Nephron progenitor cell (in vitro differentiated cells): ENCODE measurements around the gene TMEM62.

Source experiments
- DNase-seq: peaks from one replicate; pipeline ENCODE4 v3.0.0; 2021
- H3K27ac Mint-ChIP-seq: 2 replicates; pipeline ENCODE4 v1.8.0; 2021; ENCODE audit warnings: mild to moderate bottlenecking, moderate library complexity, mixed read lengths
- H3K27me3 Mint-ChIP-seq: 2 replicates; pipeline ENCODE4 v1.8.0; 2021; ENCODE audit warnings: mild to moderate bottlenecking, low read depth, mixed read lengths; ENCODE audit not compliant: poor library complexity
- H3K36me3 Mint-ChIP-seq: 2 replicates; pipeline ENCODE4 v1.8.0; 2021; ENCODE audit warnings: low read depth, mixed read lengths
- H3K4me1 Mint-ChIP-seq: 2 replicates; pipeline ENCODE4 v1.8.0; 2021; ENCODE audit warnings: mixed read lengths
- H3K4me3 Mint-ChIP-seq: 2 replicates; pipeline ENCODE4 v1.8.0; 2021; ENCODE audit warnings: mild to moderate bottlenecking, moderate library complexity, mixed read lengths
- H3K9me3 Mint-ChIP-seq: 2 replicates; pipeline ENCODE4 v1.8.0; 2021; ENCODE audit warnings: mild to moderate bottlenecking, moderate library complexity, mixed read lengths
- CTCF ChIP-seq: fragments of 200-600 bp; sonication (generic); IDR thresholded peaks from 2 replicates; pipeline ENCODE4 v1.5.0; 2021; ENCODE audit warnings: antibody characterized with exemption

TMEM62 gene

GRCh38 chr15:43106486-43106829 is 26.9 kb upstream of the TMEM62 start:
- peak overlapping the region; percentile 93 for H3K4me3 Mint-ChIP-seq

GRCh38 chr15:43107751-43108150 is 25.6 kb upstream of the TMEM62 start:
- no peak overlapping the region for H3K27ac Mint-ChIP-seq
- no peaks in the 10 kb centered on the region for H3K9me3 Mint-ChIP-seq
- no peak for DNase-seq
- peaks cover 17% of the 10 kb centered on the region for H3K36me3 Mint-ChIP-seq
- TF ChIP-seq CTCF = no peak
- H3K4me1 Mint-ChIP-seq = peaks cover 40% of the 10 kb centered on the region
- H3K27me3 Mint-ChIP-seq = peaks cover 47% of the 10 kb centered on the region
- no peak overlapping the region for H3K4me3 Mint-ChIP-seq

More at GRCh38 chr15:43106486-43106829, 26.9 kb upstream of the TMEM62 start:
- Mint-ChIP-seq H3K9me3 (no peaks in the 10 kb centered on the region), H3K27me3 (peaks cover 34% of the 10 kb centered on the region), H3K27ac (peak overlapping the region; percentile 95), H3K4me1 (peaks cover 50% of the 10 kb centered on the region), H3K36me3 (peaks cover 27% of the 10 kb centered on the region)
- no peak for TF ChIP-seq CTCF
- DNase-seq = no peak

DNA sequence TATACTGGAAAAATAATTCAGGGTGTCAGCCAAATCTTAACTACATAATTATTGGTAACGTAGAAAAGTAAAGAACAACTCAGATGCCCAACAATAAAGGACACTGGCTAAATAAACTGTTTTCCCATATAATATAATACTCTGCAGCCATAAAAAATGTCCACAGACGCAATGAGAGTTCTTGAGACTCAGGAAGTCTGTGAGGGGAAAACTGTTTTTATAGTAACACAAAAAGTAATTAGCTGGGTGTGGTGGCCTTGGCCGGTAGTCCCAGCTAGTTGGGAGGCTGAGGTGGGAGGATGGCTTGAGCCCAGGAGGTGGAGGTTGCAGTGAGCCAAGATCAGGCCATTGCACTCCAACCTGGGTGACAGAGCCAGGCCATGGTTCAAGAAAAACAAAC is 22.0 kb upstream of the TMEM62 start:
- Mint-ChIP-seq H3K27me3 (peaks cover 66% of the 10 kb centered on the region), H3K9me3 (peaks cover 5% of the 10 kb centered on the region), H3K36me3 (no peaks in the 10 kb centered on the region), H3K27ac (no peak overlapping the region), H3K4me3 (no peak overlapping the region), H3K4me1 (peaks cover 10% of the 10 kb centered on the region)
- no peak for DNase-seq
- no peak for TF ChIP-seq CTCF

GRCh38 chr15:43118286-43118685 is 15.1 kb upstream of the TMEM62 start:
- TF ChIP-seq CTCF = no peak
- Mint-ChIP-seq H3K4me1 (peaks cover 20% of the 10 kb centered on the region), H3K9me3 (peaks cover 5% of the 10 kb centered on the region), H3K36me3 (no peaks in the 10 kb centered on the region), H3K27me3 (peaks cover 75% of the 10 kb centered on the region), H3K4me3 (no peak overlapping the region), H3K27ac (no peak overlapping the region)
- no peak for DNase-seq

GRCh38 chr15:43118829-43119228 is 14.6 kb upstream of the TMEM62 start:
- Mint-ChIP-seq H3K27me3 (peaks cover 79% of the 10 kb centered on the region), H3K4me3 (no peak overlapping the region), H3K27ac (no peak overlapping the region), H3K9me3 (peaks cover 5% of the 10 kb centered on the region), H3K36me3 (no peaks in the 10 kb centered on the region), H3K4me1 (peaks cover 23% of the 10 kb centered on the region)
- DNase-seq = no peak
- no peak for TF ChIP-seq CTCF

DNA sequence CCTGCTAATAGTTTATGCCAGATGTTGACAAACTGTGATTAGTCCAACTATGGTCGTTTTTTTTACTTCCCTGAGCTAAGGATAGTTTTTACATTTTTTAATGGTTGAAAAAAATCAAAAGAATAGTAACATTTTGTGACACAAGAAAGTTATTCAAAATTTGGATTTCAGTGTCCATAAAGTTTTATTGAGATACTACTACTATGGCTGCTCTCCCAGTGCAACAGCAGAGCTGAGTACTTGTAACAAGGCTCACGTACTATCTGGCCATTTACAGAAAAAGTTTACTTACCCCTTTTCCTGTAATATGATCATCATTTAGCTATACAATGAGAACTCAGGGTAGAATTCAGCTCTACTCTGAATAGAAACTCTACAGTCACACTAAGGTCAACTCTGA is 11.5 kb upstream of the TMEM62 start:
- no peak overlapping the region for H3K27ac Mint-ChIP-seq
- no peak overlapping the region for H3K4me3 Mint-ChIP-seq
- no peak for DNase-seq
- H3K27me3 Mint-ChIP-seq = peaks cover 74% of the 10 kb centered on the region
- no peaks in the 10 kb centered on the region for H3K36me3 Mint-ChIP-seq
- TF ChIP-seq CTCF = no peak
- H3K4me1 Mint-ChIP-seq = peaks cover 32% of the 10 kb centered on the region
- H3K9me3 Mint-ChIP-seq = no peaks in the 10 kb centered on the region
